Endothelial cell of umbilical vein (primary cell): ENCODE measurements around the gene FLRT1. TPM values are rescaled to one million over a fixed set of nuclear protein-coding genes. Genes with fewer than 3 reads are reported as not detected.

ENCODE experiments used
- BruUV-seq: library from RNA; stranded (reverse); fragments of 400-500 nt; replicated peaks from 2 replicates; lab custom pipeline; 2021; lab: Mats Ljungman, UMichigan
- CTCF ChIA-PET: fragments of 300-600, 350-600 bp; sonication (Branson Sonifier 250); formaldehyde crosslinking; loops from one replicate; lab custom pipeline; 2021; ENCODE audit warnings: antibody characterized with exemption, inconsistent platforms; lab: Charles Lee
- POLR2A ChIA-PET: fragments of 300-600, 350-600 bp; sonication (Branson Sonifier 250); formaldehyde crosslinking; loops from one replicate; lab custom pipeline; 2021; ENCODE audit warnings: antibody characterized with exemption, inconsistent platforms; lab: Charles Lee
- DNase-seq: peaks from one replicate; pipeline ENCODE4 v3.0.0-alpha.2; 2011; ENCODE audit warnings: low read depth, low spot score
- FAIRE-seq: peaks from 2 replicates; lab custom pipeline; 2011; peaks lifted over from hg19 to GRCh38; lab: Jason Lieb, UNC
- H2AFZ ChIP-seq: 2 replicates; pipeline ENCODE4 v1.6.0; 2012; ENCODE audit warnings: low read depth, low read length, control low read depth, inconsistent platforms
- H3K27ac ChIP-seq: 2 replicates; pipeline ENCODE4 v1.5.1; 2011; ENCODE audit warnings: low read depth, mild to moderate bottlenecking, control low read depth, low read length, moderate library complexity; ENCODE audit not compliant: insufficient read depth
- H3K27me3 ChIP-seq, 2 experiments: 2 replicates each; pipeline versions ENCODE4 v1.6.0 to v1.6.1; 2011; ENCODE audit warnings: low read length in 2 of 2, mixed read lengths in 1 of 2; ENCODE audit not compliant: control insufficient read depth in 2 of 2, insufficient read depth in 2 of 2
- H3K36me3 ChIP-seq, 2 experiments: 2 replicates in 1 of 2; 3 replicates in 1 of 2; pipeline ENCODE4 v1.5.1; 2011; ENCODE audit warnings: low read length in 2 of 2, mild to moderate bottlenecking in 1 of 2, moderate library complexity in 1 of 2; ENCODE audit not compliant: control insufficient read depth in 2 of 2, insufficient read depth in 2 of 2; ENCODE audit errors: extremely low read depth in 1 of 2
- H3K4me1 ChIP-seq: 3 replicates; pipeline ENCODE4 v1.5.1; 2011; ENCODE audit warnings: mild to moderate bottlenecking, low read length; ENCODE audit not compliant: control insufficient read depth, insufficient read depth; ENCODE audit errors: extremely low read depth
- H3K4me2 ChIP-seq: 2 replicates; pipeline ENCODE4 v1.6.1; 2011; ENCODE audit warnings: low read length, control low read depth, mixed read lengths; ENCODE audit not compliant: insufficient read depth
- H3K4me3 ChIP-seq, 3 experiments: fragments of 200-600 bp in 1 of 3; sonication (generic), shearing (Covaris generic) in 1 of 3; replicated peaks in 1 of 3; 2 replicates each; pipeline ENCODE4 v1.5.1; 2011 to 2016; ENCODE audit warnings: control low read depth in 3 of 3, low read length in 3 of 3, mild to moderate bottlenecking in 2 of 3, inconsistent platforms in 1 of 3, low read depth in 1 of 3, moderate library complexity in 1 of 3; ENCODE audit not compliant: insufficient read depth in 1 of 3
- H3K79me2 ChIP-seq: 2 replicates; pipeline ENCODE4 v1.6.0; 2012; ENCODE audit warnings: low read length, inconsistent platforms; ENCODE audit not compliant: control insufficient read depth, insufficient read depth
- H3K9ac ChIP-seq: replicated peaks from 2 replicates; pipeline ENCODE3; 2011; ENCODE audit warnings: low read length, control low read depth; ENCODE audit not compliant: insufficient read depth; ENCODE audit errors: extremely low read depth
- H3K9me1 ChIP-seq: replicated peaks from 3 replicates; pipeline ENCODE4 v1.6.0; 2011; ENCODE audit warnings: mild to moderate bottlenecking, low read length; ENCODE audit not compliant: control insufficient read depth, insufficient read depth; ENCODE audit errors: extremely low read depth
- H3K9me3 ChIP-seq: replicated peaks from 2 replicates; pipeline ENCODE4 v1.5.1; 2012; ENCODE audit warnings: low read length, inconsistent platforms; ENCODE audit not compliant: control insufficient read depth, insufficient read depth
- H4K20me1 ChIP-seq: replicated peaks from 2 replicates; pipeline ENCODE3; 2011; ENCODE audit warnings: mild to moderate bottlenecking, low read length; ENCODE audit not compliant: control insufficient read depth, insufficient read depth; ENCODE audit errors: extremely low read depth
- CTCF ChIP-seq, 2 donors: IDR thresholded peaks; 1 replicate in 1 of 2; 2 replicates in 1 of 2; pipeline ENCODE4 v1.5.1; 2011; ENCODE audit warnings: low read length in 2 of 2, mild to moderate bottlenecking in 2 of 2, moderate library complexity in 2 of 2, control low read depth in 1 of 2, inconsistent platforms in 1 of 2, low read depth in 1 of 2; ENCODE audit not compliant: insufficient read depth in 1 of 2; ENCODE audit errors: extremely low read depth in 1 of 2
- EZH2 ChIP-seq: IDR thresholded peaks from 2 replicates; pipeline ENCODE4 v1.6.1; 2012; ENCODE audit warnings: borderline replicate concordance, low read depth, mild to moderate bottlenecking, moderate library complexity, low read length, inconsistent platforms; ENCODE audit not compliant: severe bottlenecking
- FOS ChIP-seq: IDR thresholded peaks from 2 replicates; pipeline ENCODE4 v1.6.1; 2011; ENCODE audit warnings: mild to moderate bottlenecking, low read length, moderate library complexity, borderline replicate concordance; ENCODE audit not compliant: insufficient read depth
- GATA2 ChIP-seq: IDR thresholded peaks from 2 replicates; pipeline ENCODE4 v1.7.0; 2011; ENCODE audit warnings: low read depth, mild to moderate bottlenecking, moderate library complexity, mixed read lengths, low read length; ENCODE audit not compliant: insufficient read length, insufficient read depth
- JUN ChIP-seq: IDR thresholded peaks from 2 replicates; pipeline ENCODE4 v1.6.1; 2011; ENCODE audit warnings: borderline replicate concordance, low read depth; ENCODE audit not compliant: insufficient read length, insufficient read depth
- MAX ChIP-seq: IDR thresholded peaks from 2 replicates; pipeline ENCODE4 v1.6.1; 2011; ENCODE audit not compliant: insufficient read depth, insufficient read length
- MYC ChIP-seq: IDR thresholded peaks from one replicate; pipeline ENCODE4 v1.6.1; 2011; ENCODE audit warnings: mild to moderate bottlenecking, low read depth, low read length
- POLR2A ChIP-seq: IDR thresholded peaks from 2 replicates; pipeline ENCODE4 v1.6.1; 2012; ENCODE audit warnings: low read depth, mild to moderate bottlenecking, control low read depth, low read length
- POLR2AphosphoS5 ChIP-seq: IDR thresholded peaks from 2 replicates; pipeline ENCODE4 v1.6.1; 2012; ENCODE audit warnings: low read depth, mild to moderate bottlenecking, control low read depth, low read length, moderate library complexity; ENCODE audit not compliant: insufficient read depth
- dilution Hi-C: fragments of 300-500 bp; cut with MboI; formaldehyde crosslinking; loops from one replicate; pipeline ENCODE4 v1.15.0; 2019; ENCODE audit warnings: low sequenced_read_pairs; ENCODE audit not compliant: extremely low pct_ligation_motif_present
- intact Hi-C: fragments of 100-400 bp; cut with micrococcal nuclease; formaldehyde crosslinking; loops from one replicate; pipeline ENCODE4 v1.10.0; 2022
- polyA plus RNA-seq, 4 experiments: library from polyadenylated mRNA; depleted of rRNA in 3 of 4; stranded (reverse) in 3 of 4; unstranded in 1 of 4; fragments of >200 nt; gene quantifications; 2 replicates each; pipeline versions ENCODE4 v1.2.1 to v1.2.3, GENCODE V29; 2011 to 2012; ENCODE audit warnings: missing spikeins in 1 of 4
- total RNA-seq: library from RNA; stranded (reverse); gene quantifications from 2 replicates; pipeline ENCODE4 v1.2.3, GENCODE V29; 2021

The FLRT1 gene
- total and polyA plus RNA-seq, 2 donors (not counting 3 experiments of a cell fraction or from before 2014, with no cell fraction given), result not detected

- CTCF ChIA-PET, result no interaction called here
- Histone ChIP-seq H3K4me2 (no peak overlapping the region), H3K9me3 (no peaks in the 10 kb centered on the region), H3K79me2 (no peaks in the 10 kb centered on the region), H3K27me3 (peaks cover 11 to 16% of the 10 kb centered on the region in 2 experiments), H3K9ac (no peak overlapping the region), H3K36me3 (no peaks in the 10 kb centered on the region), H2AFZ (no peak overlapping the region), H3K27ac (no peak overlapping the region), H3K9me1 (no peaks in the 10 kb centered on the region), H3K4me1 (no peaks in the 10 kb centered on the region), H4K20me1 (no peaks in the 10 kb centered on the region), H3K4me3 (no peak overlapping the region)
- POLR2A ChIA-PET, result no interaction called here
- intact Hi-C loops (no loop called here), dilution Hi-C loops (no loop called here)
- TF ChIP-seq MAX (no peak), FOS (no peak), POLR2A (no peak), CTCF (IDR thresholded peaks at IDR 0.05; ENCODE audit: extremely low read depth in 1 of 2, insufficient read depth in 1 of 2, low read depth in 1 of 2, low read length in 2 of 2) (no peak), MYC (no peak), POLR2AphosphoS5 (no peak), GATA2 (no peak), JUN (no peak), EZH2 (no peak)
- FAIRE-seq, result no peak
- DNase-seq, result no peak
- no TSS peak for BruUV-seq
These were observed 6.0 kb upstream of the FLRT1 start for GRCh38 chr11:64029773-64030172.
